GM18508 (cell line): ENCODE results near the gene OR6C70.
"Not testable (repeated sequence)": the region's sequence is repeated elsewhere in the genome, so short reads cannot be mapped to it uniquely, and the experiment has no call there.

Source experiments
- ATAC-seq: cut with Tn5 transposase; IDR thresholded peaks from one replicate; pipeline ENCODE4 v1.9.1; 2021; ENCODE audit warnings: moderate number of reproducible peaks; ENCODE audit not compliant: insufficient read depth, unreplicated experiment

OR6C70 gene

DNA sequence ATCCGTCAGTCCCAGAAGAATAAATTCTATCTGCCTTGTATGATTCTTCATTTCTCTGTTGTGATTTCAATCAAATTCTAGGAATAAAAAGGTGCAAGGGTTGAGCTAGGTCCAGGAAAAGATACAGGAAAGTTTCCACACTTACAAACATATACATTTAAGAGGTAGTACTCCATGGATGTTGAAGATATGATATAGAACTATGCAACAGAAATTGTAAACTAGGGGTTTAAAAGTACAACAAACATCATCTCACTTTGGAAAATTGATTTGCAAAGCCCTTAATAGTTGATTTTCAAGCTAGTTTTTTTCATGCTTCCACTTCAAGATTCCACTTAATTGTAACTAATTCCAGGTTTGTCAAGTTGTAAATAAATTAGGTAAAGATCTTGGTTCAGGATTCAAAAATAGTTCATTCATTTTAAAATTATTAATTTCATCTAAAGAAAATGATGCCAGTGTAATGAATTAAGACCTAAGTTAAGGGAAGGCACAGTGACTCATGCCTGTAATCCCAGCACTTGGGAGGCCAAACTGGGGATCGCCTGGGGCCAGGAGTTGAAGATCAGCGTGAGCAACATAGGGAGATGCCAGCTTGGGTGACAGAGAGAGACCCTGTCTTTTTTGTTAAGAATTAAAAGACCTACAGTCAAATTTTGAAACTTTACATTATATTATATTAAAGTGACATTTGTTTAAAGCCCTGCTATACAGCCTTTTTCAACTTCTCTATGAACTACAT is at the start of gene OR6C70:
Gene OR6C70, minus strand, starts transcription at position 51 of the 742 bp plus-strand sequence. Its CDS starts 0 bp downstream, at position 51.
- ATAC-seq = no peak

DNA sequence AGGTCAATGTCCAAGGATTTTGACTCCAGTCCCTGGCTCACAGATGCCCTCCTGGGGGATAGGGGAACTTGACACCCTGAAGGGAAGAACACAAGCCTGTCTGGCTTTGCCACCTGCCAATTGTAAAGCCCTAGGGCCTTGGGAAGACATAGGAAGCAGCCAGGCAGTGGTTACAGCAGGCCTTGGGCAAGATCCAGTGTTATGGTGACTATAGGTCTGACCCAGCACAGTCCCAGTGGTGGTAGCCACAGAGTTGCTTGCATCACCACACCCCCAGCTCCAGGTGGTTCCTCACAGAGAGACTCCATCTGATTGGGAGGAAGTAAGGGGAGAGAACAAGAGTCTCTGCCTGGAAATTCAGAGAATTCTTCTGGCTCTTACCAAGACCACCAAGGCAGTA is 46.5 kb upstream of the OR6C70 start:
- ATAC-seq = no peak

DNA sequence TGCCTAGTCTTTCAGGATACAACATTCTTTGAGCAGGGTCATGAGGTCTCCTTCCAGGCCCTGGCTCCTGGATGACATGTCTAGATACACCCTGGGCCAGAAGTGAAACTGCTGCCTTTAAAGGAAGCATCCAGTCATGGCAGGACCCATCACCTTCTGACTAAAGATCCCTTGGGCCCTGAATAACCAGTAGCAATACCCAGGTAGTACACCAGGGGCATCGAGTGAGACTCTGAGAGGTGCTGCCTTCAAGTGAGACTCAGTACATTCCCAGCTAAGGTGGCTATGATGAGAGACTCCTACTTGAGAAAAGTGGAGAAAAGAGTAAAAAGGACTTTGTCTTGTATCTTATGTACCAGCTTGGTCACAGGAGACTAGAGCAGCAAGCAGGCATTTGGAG is 45.8 kb upstream of the OR6C70 start:
- ATAC-seq = no peak

DNA sequence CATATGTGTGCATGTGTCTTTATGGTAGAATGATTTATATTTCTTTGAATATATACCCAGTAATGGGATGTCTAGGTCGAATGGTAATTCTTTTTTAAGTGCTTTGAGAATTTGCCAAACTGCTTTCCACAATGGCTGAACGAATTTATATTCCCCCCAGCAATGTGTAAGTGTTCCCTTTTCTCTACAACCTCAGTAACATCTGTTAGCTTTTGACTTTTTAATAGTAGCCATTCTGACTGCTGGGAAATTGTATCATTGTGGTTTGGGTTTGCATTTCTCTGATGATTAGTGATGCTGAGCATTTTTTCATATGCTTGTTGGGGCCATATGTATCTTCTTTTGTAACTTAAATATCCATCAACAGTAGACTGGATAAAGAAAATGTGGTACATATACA is 31.7 kb upstream of the OR6C70 start:
- no peak for ATAC-seq

DNA sequence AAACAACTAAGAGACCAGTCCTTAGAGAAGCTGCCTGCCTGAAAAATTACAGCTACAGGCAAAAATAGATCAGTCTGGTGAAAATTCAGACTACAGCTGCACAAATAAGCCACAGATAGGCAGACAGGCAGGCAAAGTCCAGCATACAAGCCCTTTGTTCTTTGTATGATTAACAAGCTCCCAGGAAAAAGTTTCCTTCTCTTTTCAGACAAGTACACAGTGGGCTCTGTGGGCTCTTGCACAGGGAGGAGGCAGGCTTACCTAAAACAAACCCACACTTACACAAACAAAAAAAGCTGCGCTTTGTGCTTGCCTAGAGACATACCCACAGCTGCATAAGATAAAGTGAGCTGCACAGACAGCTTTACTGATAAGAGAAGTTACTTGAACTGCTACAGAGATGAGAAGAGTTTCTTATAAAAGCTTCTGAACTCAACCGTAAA is 29.9 kb upstream of the OR6C70 start:
- no peak for ATAC-seq

DNA sequence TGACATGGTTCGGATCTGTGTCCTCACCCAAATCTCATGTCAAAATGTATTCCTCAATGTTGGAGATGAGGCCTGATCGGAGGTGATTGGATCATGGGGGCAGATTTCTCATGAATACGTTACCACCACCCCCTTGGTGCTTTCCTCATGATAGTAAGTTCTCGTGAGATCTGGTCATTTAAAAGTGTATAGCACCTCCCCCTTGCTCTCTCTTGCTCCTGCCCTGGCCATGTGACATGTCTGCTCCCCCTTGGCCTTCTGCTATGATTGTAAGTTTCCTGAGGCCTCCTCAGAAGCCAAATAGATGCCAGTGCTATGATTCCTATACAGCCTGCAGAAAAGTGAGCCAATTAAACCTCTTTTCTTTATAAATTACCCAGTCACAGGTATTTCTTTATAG is 29.3 kb upstream of the OR6C70 start:
- ATAC-seq = no peak

DNA sequence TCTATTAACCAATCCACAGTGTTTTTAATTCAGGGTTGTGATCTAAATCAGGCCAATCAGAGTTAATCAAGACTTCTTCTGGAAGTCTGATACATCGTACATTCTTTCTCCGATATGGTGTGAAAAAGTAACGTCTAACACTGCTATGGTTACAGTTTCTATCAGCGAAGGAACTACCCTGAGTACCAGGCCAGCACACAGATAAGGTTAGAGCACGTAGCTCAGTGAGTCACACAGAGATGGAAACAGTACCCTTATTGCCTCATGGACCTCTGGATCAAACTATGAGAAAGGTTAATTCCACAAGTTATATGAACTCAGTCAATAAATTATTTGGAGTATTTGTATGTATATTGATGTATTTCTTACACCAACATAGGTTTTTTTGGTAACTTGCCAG is 25.6 kb upstream of the OR6C70 start:
- ATAC-seq = no peak

DNA sequence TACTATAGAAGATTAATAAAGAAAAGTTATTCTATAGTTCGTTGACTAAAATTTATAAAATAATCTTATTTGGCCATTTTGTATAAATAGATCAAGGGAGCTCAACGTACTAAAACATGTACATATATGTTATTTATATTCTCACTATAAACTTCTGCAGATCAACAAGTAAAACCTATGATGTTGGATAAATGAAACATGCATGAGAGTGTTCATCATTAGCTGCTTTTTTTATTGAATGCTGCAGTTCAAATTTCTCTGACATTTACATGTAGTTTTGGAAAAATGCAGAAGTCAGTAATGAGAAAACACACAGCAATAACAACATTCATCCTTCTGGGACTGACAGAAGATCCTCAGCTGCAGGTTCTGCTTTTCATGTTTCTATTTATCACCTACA is 22.1 kb upstream of the OR6C70 start, which contains the start of gene OR6C68:
Gene OR6C68, plus strand, starts transcription at position 301 of the 400 bp plus-strand sequence. Its CDS starts 0 bp downstream, at position 301.
- no peak for ATAC-seq

DNA sequence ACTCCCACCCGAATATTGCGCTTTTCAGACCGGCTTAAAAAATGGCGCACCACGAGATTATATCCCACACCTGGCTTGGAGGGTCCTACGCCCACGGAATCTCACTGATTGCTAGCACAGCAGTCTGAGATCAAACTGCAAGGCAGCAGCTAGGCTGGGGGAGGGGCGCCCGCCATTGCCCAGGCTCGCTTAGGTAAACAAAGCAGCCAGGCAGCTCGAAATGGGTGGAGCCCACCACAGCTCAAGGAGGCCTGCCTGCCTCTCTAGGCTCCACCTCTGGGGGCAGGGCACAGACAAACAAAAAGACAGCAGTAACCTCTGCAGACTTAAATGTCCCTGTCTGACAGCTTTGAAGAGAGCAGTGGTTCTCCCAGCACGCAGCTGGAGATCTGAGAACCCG is 14.3 kb upstream of the OR6C70 start:
- ATAC-seq = not testable (repeated sequence)

DNA sequence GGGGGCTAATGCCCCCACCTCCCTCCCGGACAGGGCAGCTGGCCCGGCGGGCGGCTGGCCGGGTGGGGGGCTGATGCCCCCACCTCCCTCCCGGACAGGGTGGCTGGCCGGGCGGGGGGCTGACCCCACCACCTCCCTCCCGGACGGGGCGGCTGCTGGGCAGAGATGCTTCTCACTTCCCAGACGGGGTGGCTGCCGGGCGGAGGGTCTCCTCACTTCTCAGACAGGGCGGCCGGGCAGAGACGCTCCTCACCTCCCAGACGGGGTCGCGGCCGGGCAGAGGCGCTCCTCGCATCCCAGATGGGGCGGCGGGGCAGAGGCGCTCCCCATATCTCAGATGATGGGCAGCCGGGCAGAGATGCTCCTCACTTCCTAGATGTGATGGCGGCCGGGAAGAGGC is 9.2 kb upstream of the OR6C70 start:
- ATAC-seq = not testable (repeated sequence)

DNA sequence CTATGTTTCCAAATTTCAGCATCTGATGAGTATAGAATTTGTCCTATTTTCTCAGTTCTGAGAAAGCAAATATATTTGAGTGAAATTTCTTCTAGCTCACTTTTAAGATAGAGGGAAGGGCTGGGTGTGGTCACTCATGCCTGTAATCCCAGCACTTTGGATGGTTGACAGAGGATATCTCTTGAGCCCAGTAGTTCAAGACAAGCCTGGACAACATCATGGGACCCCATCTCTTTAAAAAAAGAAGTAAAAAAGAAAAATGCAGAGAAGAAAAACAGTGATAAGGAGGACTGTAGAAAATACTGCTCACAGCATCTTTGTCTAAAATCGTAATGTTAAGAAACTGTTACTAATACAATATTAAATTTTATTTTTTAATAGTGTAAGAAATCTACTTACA is 2.3 kb upstream of the OR6C70 start:
- ATAC-seq = no peak

DNA sequence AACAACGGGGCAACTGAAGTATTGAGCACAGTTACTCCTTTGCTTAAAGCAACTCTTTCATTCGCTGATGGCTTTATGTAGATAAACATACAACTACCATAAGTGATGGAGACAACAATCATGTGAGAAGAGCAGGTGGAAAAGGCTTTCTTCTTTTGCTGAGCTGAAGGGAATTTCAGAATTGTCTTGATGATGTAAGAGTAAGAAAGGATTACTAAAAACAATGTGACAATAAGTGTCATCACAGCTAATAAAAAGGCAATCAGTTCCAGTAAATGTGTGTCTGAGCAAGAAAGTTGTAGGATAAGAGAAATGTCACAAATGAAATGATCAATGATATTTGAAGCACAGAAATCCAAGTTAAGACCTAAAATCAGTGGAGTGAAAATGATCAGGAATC is 647 bp downstream of the OR6C70 start:
- ATAC-seq = no peak

DNA sequence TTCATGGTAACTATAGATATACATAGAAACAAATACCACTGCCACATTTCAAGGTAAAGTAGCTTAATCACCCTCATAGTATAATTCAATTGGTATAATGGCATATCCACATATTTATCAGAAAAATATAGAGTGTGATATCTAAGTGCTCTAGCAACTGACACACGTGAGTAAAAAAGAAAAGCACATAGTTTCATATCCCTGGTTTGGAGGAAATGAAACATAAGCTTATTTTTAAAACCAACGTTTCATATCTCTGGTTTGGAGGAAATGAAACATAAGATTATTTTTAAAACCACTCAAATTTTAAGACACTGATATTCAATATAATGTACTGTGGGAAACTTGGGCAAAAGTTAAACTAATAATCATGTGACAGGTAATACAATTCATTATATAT is 2.1 kb downstream of the OR6C70 start:
- peak; percentile 53 for ATAC-seq

DNA sequence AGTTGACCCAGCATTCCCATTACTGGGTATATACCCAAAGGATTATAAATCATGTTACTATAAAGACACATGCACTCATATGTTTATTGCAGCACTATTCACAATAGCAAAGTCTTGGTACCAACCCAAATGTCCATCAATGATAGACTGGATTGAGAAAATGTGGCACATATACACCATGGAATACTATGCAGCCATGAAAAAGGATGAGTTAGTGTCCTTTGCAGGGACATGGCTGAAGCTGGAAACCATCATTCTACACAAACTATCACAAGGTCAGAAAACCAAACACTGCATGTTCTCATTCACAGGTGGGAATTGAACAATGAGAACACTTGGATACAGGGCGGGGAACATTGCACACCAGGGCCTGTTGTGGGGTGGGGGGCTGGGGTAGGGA is 5.0 kb downstream of the OR6C70 start:
- not testable (repeated sequence) for ATAC-seq

DNA sequence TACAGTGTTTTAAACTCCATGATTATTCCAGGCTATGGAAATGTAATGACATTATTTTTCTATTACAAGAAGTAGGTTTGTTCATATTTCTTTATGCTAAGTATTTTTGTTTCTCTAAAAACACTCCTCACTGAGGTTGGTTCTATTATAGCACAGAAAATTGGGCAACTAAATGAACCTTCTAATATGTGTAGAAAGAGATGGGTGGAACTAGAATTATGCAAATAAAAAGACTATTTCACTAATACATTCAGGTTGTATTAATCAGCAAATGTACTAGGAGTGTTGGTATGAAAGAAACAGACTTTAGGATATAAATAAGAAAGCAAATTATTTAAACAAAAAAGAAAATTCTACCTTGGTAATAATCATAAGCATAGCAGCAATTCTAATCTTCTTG is 21.1 kb downstream of the OR6C70 start:
- no peak for ATAC-seq

DNA sequence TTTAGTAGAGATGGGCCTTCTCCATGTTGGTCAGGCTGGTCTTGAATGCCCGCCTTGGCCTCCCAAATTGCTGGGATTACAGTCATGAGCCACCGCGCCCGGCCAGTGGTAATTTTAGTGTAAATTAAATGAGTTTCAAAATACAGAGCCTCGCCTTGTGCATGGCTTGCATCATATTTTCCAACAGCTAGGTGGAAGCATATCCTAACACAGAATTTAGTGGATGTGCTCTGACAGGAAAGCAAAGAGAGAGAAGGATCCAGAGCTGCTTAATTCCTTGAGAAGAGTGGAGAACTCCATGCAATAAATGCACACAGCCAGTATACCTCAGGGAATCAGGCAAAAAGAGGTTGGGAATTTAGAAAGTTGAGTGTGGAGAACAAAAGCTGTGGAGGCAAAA is 23.6 kb downstream of the OR6C70 start:
- no peak for ATAC-seq

DNA sequence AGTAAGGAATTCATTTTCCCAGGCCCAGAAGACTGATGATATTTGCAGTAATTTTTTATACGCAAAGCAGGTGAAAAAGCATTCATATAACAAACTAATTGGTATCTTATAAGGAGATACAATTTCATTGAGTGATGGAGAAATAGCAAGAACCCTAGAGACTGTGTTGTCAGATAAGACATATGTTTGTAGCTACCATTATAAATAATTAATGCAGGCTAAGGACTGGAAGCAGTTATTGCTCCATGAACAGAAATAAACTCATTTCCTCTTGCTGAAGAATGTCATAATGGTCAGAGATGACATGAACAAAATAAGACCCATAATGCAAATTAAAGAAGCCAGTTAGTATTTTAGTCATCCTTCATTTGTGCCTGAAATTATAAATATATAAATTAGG is 24.6 kb downstream of the OR6C70 start:
- ATAC-seq = no peak

DNA sequence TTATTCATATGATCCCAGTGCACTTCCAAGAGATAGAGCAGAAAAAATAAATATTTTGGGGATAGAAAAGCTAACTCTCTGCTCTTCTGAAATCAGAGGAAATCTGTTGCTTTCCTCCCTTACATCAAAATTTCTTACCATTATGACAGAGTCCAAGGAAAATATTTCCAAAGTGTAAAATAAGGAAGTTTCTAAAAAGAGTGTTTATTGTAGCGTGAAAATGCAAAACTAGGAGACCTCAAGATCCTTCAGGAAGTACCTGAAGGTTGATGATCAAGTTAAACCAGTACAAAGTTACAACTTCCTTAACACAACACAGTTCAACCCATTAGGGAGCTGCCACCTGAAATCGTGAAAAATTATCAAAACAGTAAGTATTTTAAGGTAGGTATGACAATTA is 26.2 kb downstream of the OR6C70 start, which contains the start of gene OR6C2:
Gene OR6C2, plus strand, starts transcription at position 301 of the 400 bp plus-strand sequence. CDS start 8,138 bp downstream, outside the sequence.
- ATAC-seq = no peak

DNA sequence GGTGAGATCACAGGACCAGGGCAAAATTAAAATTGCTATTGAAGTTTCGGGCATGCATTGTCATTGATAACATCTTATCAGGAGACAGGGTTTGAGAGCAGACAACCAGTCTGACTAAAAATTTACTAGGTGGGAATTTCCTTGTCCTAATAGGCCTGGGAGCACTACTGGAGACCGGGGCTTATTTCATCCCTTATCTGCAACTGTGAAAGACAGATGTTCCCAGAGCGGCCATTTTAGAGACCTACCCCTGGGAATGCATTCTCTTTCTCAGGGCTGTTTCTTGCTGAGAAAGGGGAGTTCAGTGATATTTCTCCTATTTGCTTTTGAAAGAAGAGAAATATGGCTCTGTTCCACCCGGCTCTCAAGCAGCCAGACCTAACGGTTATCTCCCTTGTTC is 28.7 kb downstream of the OR6C70 start:
- ATAC-seq = not testable (repeated sequence)

DNA sequence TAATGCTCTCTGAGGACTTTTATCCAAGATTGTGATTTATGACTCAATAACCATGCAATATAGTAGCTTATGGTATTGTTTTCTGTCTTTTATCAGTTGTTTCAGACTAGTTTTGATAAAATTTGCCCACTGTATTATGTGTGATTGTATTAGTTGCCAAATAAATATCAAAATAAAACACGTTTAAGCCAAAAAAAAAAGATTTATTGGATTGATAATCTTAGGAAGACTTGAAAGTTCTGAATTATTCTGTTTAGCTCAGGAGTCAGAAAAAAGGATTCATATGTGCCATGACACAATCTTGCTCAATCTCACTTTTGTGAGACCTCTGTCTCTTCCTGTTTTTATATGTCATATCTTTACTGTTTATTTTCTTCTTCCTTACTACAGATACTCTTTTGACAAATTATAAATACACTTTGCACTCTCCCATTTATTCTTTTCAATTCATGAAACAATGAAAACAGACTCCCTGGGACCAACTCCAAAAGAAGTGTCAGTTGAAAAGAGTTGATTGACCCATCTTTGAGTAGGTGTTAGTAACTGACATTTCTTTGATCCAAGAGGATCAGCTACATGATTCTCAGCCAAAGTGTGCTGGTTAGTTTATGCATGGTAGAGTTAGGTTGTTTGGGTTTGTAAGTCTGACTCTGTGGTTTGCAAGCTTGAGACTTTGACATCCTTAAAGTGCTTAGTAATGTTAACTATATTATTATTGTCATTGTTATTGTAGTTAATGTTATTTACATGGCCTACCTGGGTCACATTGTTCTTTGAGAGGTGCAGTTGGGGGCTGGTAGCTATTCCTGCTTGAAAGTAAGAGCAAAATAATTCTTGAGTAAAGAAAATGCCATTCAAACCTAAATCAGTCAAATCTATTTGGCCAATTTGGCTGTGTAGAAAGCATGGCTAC is 41.4 kb downstream of the OR6C70 start:
- no peak for ATAC-seq

DNA sequence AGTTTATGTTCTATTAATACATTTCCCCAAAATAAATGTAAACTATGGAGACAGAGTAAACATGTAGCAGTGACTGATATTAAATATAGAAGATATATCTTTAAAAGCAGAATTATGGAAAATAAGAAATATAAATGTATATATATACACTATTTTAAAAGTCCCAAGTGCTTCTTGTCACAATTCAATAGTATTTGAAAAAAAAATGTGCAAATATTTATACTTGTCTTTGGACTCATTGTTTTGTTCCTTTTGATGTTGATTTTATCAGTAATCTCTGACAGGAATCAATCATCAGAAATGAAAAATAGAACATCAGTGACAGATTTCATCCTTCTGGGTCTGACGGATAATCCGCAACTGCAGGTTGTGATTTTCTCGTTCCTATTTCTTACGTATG is 44.0 kb downstream of the OR6C70 start, which contains the start of gene OR6C76:
Gene OR6C76, plus strand, starts transcription at position 301 of the 400 bp plus-strand sequence. Its CDS starts 0 bp downstream, at position 301.
- ATAC-seq = no peak
